HG03342 (cell line): Measurements from ENCODE around the gene NFE2L3.
A peak's percentile ranks its signal among the peaks of the same experiment; 100 is the strongest.
"Not testable (repeated sequence)": the region's sequence is repeated elsewhere in the genome, so short reads cannot be mapped to it uniquely, and the experiment has no call there.

Source experiments
- ATAC-seq: cut with Tn5 transposase; IDR thresholded peaks from one replicate; pipeline ENCODE4 v1.9.1; 2021; ENCODE audit warnings: mild to moderate bottlenecking, moderate library complexity; ENCODE audit not compliant: unreplicated experiment

The NFE2L3 gene

GRCh38 chr7:26166684-26167266 is 14.8 kb downstream of the NFE2L3 start:
- no peak for ATAC-seq

- peak; percentile 68 for ATAC-seq
These were observed 15.4 kb downstream of the NFE2L3 start for GRCh38 chr7:26167303-26167934.

- no peak for ATAC-seq
These were observed 16.5 kb downstream of the NFE2L3 start for GRCh38 chr7:26168458-26169023.

GRCh38 chr7:26169271-26169670 is 17.3 kb downstream of the NFE2L3 start:
- no peak for ATAC-seq

- no peak for ATAC-seq
These were observed 18.7 kb downstream of the NFE2L3 start for GRCh38 chr7:26170663-26171062.

- ATAC-seq, result no peak
These were observed 19.6 kb downstream of the NFE2L3 start for GRCh38 chr7:26171601-26172000.

GRCh38 chr7:26172048-26172447 is 20.1 kb downstream of the NFE2L3 start:
- no peak for ATAC-seq

GRCh38 chr7:26175903-26176302 is 23.9 kb downstream of the NFE2L3 start:
- not testable (repeated sequence) for ATAC-seq

- ATAC-seq, result not testable (repeated sequence)
These were observed 24.7 kb downstream of the NFE2L3 start for GRCh38 chr7:26176696-26177095.

GRCh38 chr7:26177269-26177668 is 25.3 kb downstream of the NFE2L3 start:
- not testable (repeated sequence) for ATAC-seq

- ATAC-seq, result no peak
These were observed 26.4 kb downstream of the NFE2L3 start for GRCh38 chr7:26178272-26178960.

- no peak for ATAC-seq
These were observed 27.4 kb downstream of the NFE2L3 start for GRCh38 chr7:26179422-26179821.

GRCh38 chr7:26179826-26180497 is 28.0 kb downstream of the NFE2L3 start:
- no peak for ATAC-seq

- no peak for ATAC-seq
These were observed 28.8 kb downstream of the NFE2L3 start for GRCh38 chr7:26180792-26181198.

- no peak for ATAC-seq
These were observed 29.7 kb downstream of the NFE2L3 start for GRCh38 chr7:26181474-26182227.

GRCh38 chr7:26182283-26182682 is 30.3 kb downstream of the NFE2L3 start:
- ATAC-seq, result no peak

GRCh38 chr7:26182706-26183105 is 30.7 kb downstream of the NFE2L3 start:
- ATAC-seq, result no peak

GRCh38 chr7:26183545-26184280 is 31.7 kb downstream of the NFE2L3 start:
- no peak for ATAC-seq

GRCh38 chr7:26184281-26185101 is 32.5 kb downstream of the NFE2L3 start:
- not testable (repeated sequence) for ATAC-seq
